ENCODE data around the gene FBP2. TPM values are rescaled to one million over a fixed set of nuclear protein-coding genes. Genes with fewer than 3 reads are reported as not detected.

The FBP2 gene
- total and polyA plus RNA-seq, 7 donors: 18.9 to 69.6 (median 53.2) TPM

- Histone ChIP-seq H3K27ac (no peak overlapping the region), H3K27me3 (ENCODE audit: insufficient read depth in 3 of 3, low read length in 2 of 3) (no peaks in the 10 kb centered on the region), H3K9me3 (no peaks in the 10 kb centered on the region), H3K36me3 (ENCODE audit: insufficient read depth in 1 of 2, low read depth in 1 of 2) (no peaks in the 10 kb centered on the region), H3K4me1 (no peaks in the 10 kb centered on the region), H3K4me3 (no peak overlapping the region)
- ATAC-seq (no peak), DNase-seq (no peak)
- intact Hi-C loops (cut with DNase I): no loop called here
- TF ChIP-seq CTCF (IDR thresholded peaks at IDR 0.05): no peak
- WGBS, 3 donors: 80 to 93% (median 88%) methylated on average over 4 of the region's 4 CpGs
These were observed 54.7 kb downstream of the FBP2 start for GRCh38 chr9:94538908-94539307.

DNA sequence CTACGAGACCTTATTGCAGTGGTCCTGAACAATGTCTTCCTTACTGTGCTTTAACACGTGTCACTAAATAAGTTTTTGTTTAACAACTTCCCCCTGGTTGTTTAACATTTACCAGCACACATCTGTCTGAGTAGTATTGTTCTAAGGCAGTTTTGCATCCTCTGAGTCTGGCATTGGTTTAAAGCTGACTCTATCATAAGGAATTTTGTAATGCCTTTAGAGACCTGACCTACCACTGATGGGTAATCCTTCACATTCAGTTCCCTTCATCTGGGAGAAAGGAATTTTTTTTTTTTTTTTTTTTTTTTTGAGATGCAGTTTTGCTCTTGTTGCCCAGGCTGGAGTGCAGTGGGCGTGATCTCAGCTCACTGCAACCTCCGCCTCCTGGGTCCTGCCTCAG, 58.7 kb downstream of the FBP2 start:
- 79 to 82% (median 79%) methylated on average over 4 of the region's 4 CpGs for WGBS, 3 donors

DNA sequence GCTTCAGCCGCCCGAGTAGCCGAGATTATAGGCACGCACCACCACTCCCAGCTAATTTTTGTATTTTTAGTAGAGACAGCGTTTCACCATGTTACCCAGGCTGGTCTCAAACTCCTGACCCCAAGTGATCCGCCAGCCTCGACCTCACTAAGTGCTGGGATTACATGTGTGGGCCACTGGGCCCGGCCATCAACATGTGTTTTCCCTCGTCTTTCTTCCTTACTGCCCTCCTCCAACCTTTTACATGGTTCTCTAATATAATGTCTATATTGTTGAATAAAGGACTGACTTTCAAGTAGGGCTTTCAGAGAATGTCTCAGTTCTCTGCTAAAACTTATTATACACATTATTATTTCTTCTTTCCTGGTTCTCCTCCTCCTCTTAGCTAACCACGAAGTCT, 60.0 kb downstream of the FBP2 start:
- H3K27ac ChIP-seq: no peak overlapping the region
- no peaks in the 10 kb centered on the region for H3K36me3 ChIP-seq (ENCODE audit: insufficient read depth in 1 of 2, low read depth in 1 of 2)
- 80 to 85% (median 82%) methylated on average over 10 of the region's 10 CpGs for WGBS, 3 donors
- no peak for TF ChIP-seq CTCF (IDR thresholded peaks at IDR 0.05)
- no peaks in the 10 kb centered on the region for H3K27me3 ChIP-seq (ENCODE audit: insufficient read depth in 3 of 3, low read length in 2 of 3)
- H3K4me1 ChIP-seq: no peaks in the 10 kb centered on the region
- DNase-seq (no peak), ATAC-seq (no peak)
- H3K4me3 ChIP-seq: no peak overlapping the region
- intact Hi-C loops (cut with DNase I): no loop called here
- no peaks in the 10 kb centered on the region for H3K9me3 ChIP-seq

More for the DNA sequence above, 58.7 kb downstream of the FBP2 start:
- Histone ChIP-seq H3K9me3 (no peaks in the 10 kb centered on the region), H3K36me3 (ENCODE audit: insufficient read depth in 1 of 2, low read depth in 1 of 2) (no peaks in the 10 kb centered on the region), H3K27me3 (ENCODE audit: insufficient read depth in 3 of 3, low read length in 2 of 3) (no peaks in the 10 kb centered on the region), H3K4me3 (no peak overlapping the region), H3K27ac (no peak overlapping the region), H3K4me1 (no peaks in the 10 kb centered on the region)
- no peak for TF ChIP-seq CTCF (IDR thresholded peaks at IDR 0.05)
- intact Hi-C loops (cut with DNase I): no loop called here
- no peak for ATAC-seq
- DNase-seq: no peak

- Histone ChIP-seq H3K9me3 (no peaks in the 10 kb centered on the region), H3K27ac (no peak overlapping the region), H3K27me3 (ENCODE audit: insufficient read depth in 3 of 3, low read length in 2 of 3) (no peaks in the 10 kb centered on the region), H3K4me1 (no peaks in the 10 kb centered on the region), H3K4me3 (no peak overlapping the region), H3K36me3 (ENCODE audit: insufficient read depth in 1 of 2, low read depth in 1 of 2) (no peaks in the 10 kb centered on the region)
- intact Hi-C loops (cut with DNase I): no loop called here
- DNase-seq (no peak), ATAC-seq (no peak)
- TF ChIP-seq CTCF (IDR thresholded peaks at IDR 0.05): no peak
- 88 to 93% (median 93%) methylated on average over 1 of the region's 1 CpG for WGBS, 3 donors
These were observed 60.5 kb downstream of the FBP2 start for GRCh38 chr9:94533155-94533554.

DNA sequence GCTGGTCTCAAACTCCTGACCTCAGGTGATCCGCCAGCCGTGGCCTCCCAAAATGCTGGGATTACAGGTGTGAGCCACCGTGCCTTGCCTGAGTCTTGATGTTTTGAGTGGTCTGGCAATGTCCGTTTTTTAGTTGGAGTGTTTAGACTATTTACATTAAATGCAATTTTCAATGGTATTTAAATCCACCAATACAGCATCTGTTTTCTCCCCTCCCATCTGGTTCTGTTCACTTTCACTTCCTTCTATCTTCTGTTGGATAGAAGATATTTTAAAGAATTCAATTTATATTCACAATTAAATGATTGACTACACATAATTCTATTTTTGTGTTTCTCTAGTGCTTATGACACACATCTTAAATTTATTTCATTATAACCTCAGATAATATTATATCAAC, 64.7 kb downstream of the FBP2 start:
- DNase-seq (no peak), ATAC-seq (no peak)
- Histone ChIP-seq H3K4me1 (no peaks in the 10 kb centered on the region), H3K4me3 (no peak overlapping the region), H3K36me3 (ENCODE audit: insufficient read depth in 1 of 2, low read depth in 1 of 2) (no peaks in the 10 kb centered on the region), H3K27me3 (ENCODE audit: insufficient read depth in 3 of 3, low read length in 2 of 3) (no peaks in the 10 kb centered on the region), H3K27ac (no peak overlapping the region), H3K9me3 (no peaks in the 10 kb centered on the region)
- 89 to 93% (median 90%) methylated on average over 4 of the region's 4 CpGs for WGBS, 3 donors
- no peak for TF ChIP-seq CTCF (IDR thresholded peaks at IDR 0.05)
- intact Hi-C loops (cut with DNase I): no loop called here

Data from psoas muscle (tissue), 8 donors.